HEK293 (cell line): ENCODE measurements around the gene ATXN7.

Experiments
- CTCF ChIA-PET: fragments of 350-600 bp; formaldehyde crosslinking; extraction: SDS; loops from one replicate; lab custom pipeline; 2021; ENCODE audit warnings: antibody characterized with exemption; lab: Yijun Ruan, JAX
- POLR2A ChIA-PET: fragments of 300-600 bp; formaldehyde crosslinking; extraction: SDS; loops from one replicate; lab custom pipeline; 2020; ENCODE audit warnings: antibody characterized with exemption, inconsistent platforms; lab: Yijun Ruan, JAX
- H3K27ac ChIP-seq: fragments of 200-500 bp; sonication (Bioruptor generic); 2 replicates; pipeline ENCODE4 v1.5.1; 2014; ENCODE audit warnings: low read depth, low read length, control low read depth, inconsistent platforms; ENCODE audit errors: extremely low read depth
- H3K36me3 ChIP-seq, 2 experiments: fragments of 200-500 bp in 1 of 2; sonication (Bioruptor generic) in 1 of 2; 1 replicate in 1 of 2; 2 replicates in 1 of 2; pipeline ENCODE4 v1.5.1; 2014 to 2017; ENCODE audit warnings: inconsistent platforms in 2 of 2, low read length in 2 of 2; ENCODE audit not compliant: control insufficient read depth in 2 of 2, insufficient read depth in 1 of 2
- H3K4me1 ChIP-seq: fragments of 200-500 bp; sonication (Bioruptor generic); 2 replicates; pipeline ENCODE4 v1.5.1; 2014; ENCODE audit warnings: mild to moderate bottlenecking, low read length, inconsistent platforms; ENCODE audit not compliant: control insufficient read depth, insufficient read depth
- H3K4me3 ChIP-seq: 2 replicates; pipeline ENCODE4 v1.5.1; 2011; ENCODE audit warnings: low read depth, mild to moderate bottlenecking, control low read depth, low read length, moderate library complexity
- H3K9me3 ChIP-seq: fragments of 200-500 bp; sonication (Bioruptor generic); 2 replicates; pipeline ENCODE4 v1.5.1; 2014; ENCODE audit warnings: low read depth, low read length, inconsistent platforms; ENCODE audit not compliant: control insufficient read depth, insufficient read depth
- ATF2 ChIP-seq: fragments of 450-650 bp; formaldehyde crosslinking; IDR thresholded peaks from 2 replicates; pipeline ENCODE4 v1.5.1; 2016; ENCODE audit warnings: missing biosample characterization, missing genetic modification characterization, low read depth
- EGR2 ChIP-seq: fragments of 450-650 bp; formaldehyde crosslinking; IDR thresholded peaks from 2 replicates; pipeline ENCODE4 v1.5.1; 2016; ENCODE audit warnings: low read depth, missing biosample characterization, missing genetic modification characterization
- KLF10 ChIP-seq: fragments of 450-650 bp; IDR thresholded peaks from 2 replicates; pipeline ENCODE4 v1.5.1; 2018; ENCODE audit warnings: missing biosample characterization, mild to moderate bottlenecking, missing genetic modification characterization
- PRDM1 ChIP-seq: fragments of 450-650 bp; formaldehyde crosslinking; IDR thresholded peaks from 2 replicates; pipeline ENCODE4; 2016; ENCODE audit warnings: missing biosample characterization, missing genetic modification characterization
- PRDM10 ChIP-seq: fragments of 450-650 bp; formaldehyde crosslinking; IDR thresholded peaks from 2 replicates; pipeline ENCODE4 v1.5.1; 2016; ENCODE audit warnings: missing biosample characterization, missing genetic modification characterization
- ZNF175 ChIP-seq: fragments of 450-650 bp; formaldehyde crosslinking; IDR thresholded peaks from 2 replicates; pipeline ENCODE4 v1.5.1; 2016; ENCODE audit warnings: missing biosample characterization, missing genetic modification characterization
- ZNF280C ChIP-seq: fragments of 450-650 bp; formaldehyde crosslinking; IDR thresholded peaks from 2 replicates; pipeline ENCODE4 v1.5.1; 2016; ENCODE audit warnings: missing biosample characterization, missing genetic modification characterization
- ZNF354C ChIP-seq: fragments of 450-650 bp; formaldehyde crosslinking; IDR thresholded peaks from 2 replicates; pipeline ENCODE4 v1.5.1; 2016; ENCODE audit warnings: missing biosample characterization, missing genetic modification characterization, low read depth, borderline replicate concordance
- ZNF416 ChIP-seq: fragments of 450-650 bp; formaldehyde crosslinking; IDR thresholded peaks from 2 replicates; pipeline ENCODE4 v1.5.1; 2016; ENCODE audit warnings: missing biosample characterization, missing genetic modification characterization
- ZNF561 ChIP-seq: fragments of 450-650 bp; IDR thresholded peaks from 2 replicates; pipeline ENCODE4 v1.5.1; 2018; ENCODE audit warnings: missing biosample characterization, missing genetic modification characterization, borderline replicate concordance
- ZNF791 ChIP-seq: fragments of 450-650 bp; formaldehyde crosslinking; IDR thresholded peaks from 2 replicates; pipeline ENCODE4 v1.5.1; 2016; ENCODE audit warnings: missing biosample characterization, missing genetic modification characterization
- TF ChIP-seq, protein P1 (sequence below): fragments of 450-650 bp; formaldehyde crosslinking; IDR thresholded peaks from 2 replicates; pipeline ENCODE4 v1.5.1; 2016; ENCODE audit warnings: missing biosample characterization, missing genetic modification characterization, borderline replicate concordance
- TF ChIP-seq, protein P2 (sequence below): fragments of 450-650 bp; formaldehyde crosslinking; IDR thresholded peaks from 2 replicates; pipeline ENCODE4 v1.5.1; 2017; ENCODE audit warnings: missing biosample characterization, missing genetic modification characterization
- TF ChIP-seq, protein P3 (sequence below): fragments of 450-650 bp; formaldehyde crosslinking; IDR thresholded peaks from 2 replicates; pipeline ENCODE4 v1.5.1; 2016; ENCODE audit warnings: missing biosample characterization, missing genetic modification characterization

ATXN7 gene

GRCh38 chr3:64016941-64017620, 153.4 kb downstream of the ATXN7 start (continued):
- no peak for TF ChIP-seq ATF2 (tag by site-specific recombination)
- no peak for TF ChIP-seq ZNF791 (tag by site-specific recombination)
- no peak for TF ChIP-seq PRDM1 (tag by site-specific recombination)
- TF ChIP-seq ZNF416 (tag by site-specific recombination): no peak
- no peak for TF ChIP-seq EGR2 (tag by site-specific recombination)
- TF ChIP-seq, protein P1, sequence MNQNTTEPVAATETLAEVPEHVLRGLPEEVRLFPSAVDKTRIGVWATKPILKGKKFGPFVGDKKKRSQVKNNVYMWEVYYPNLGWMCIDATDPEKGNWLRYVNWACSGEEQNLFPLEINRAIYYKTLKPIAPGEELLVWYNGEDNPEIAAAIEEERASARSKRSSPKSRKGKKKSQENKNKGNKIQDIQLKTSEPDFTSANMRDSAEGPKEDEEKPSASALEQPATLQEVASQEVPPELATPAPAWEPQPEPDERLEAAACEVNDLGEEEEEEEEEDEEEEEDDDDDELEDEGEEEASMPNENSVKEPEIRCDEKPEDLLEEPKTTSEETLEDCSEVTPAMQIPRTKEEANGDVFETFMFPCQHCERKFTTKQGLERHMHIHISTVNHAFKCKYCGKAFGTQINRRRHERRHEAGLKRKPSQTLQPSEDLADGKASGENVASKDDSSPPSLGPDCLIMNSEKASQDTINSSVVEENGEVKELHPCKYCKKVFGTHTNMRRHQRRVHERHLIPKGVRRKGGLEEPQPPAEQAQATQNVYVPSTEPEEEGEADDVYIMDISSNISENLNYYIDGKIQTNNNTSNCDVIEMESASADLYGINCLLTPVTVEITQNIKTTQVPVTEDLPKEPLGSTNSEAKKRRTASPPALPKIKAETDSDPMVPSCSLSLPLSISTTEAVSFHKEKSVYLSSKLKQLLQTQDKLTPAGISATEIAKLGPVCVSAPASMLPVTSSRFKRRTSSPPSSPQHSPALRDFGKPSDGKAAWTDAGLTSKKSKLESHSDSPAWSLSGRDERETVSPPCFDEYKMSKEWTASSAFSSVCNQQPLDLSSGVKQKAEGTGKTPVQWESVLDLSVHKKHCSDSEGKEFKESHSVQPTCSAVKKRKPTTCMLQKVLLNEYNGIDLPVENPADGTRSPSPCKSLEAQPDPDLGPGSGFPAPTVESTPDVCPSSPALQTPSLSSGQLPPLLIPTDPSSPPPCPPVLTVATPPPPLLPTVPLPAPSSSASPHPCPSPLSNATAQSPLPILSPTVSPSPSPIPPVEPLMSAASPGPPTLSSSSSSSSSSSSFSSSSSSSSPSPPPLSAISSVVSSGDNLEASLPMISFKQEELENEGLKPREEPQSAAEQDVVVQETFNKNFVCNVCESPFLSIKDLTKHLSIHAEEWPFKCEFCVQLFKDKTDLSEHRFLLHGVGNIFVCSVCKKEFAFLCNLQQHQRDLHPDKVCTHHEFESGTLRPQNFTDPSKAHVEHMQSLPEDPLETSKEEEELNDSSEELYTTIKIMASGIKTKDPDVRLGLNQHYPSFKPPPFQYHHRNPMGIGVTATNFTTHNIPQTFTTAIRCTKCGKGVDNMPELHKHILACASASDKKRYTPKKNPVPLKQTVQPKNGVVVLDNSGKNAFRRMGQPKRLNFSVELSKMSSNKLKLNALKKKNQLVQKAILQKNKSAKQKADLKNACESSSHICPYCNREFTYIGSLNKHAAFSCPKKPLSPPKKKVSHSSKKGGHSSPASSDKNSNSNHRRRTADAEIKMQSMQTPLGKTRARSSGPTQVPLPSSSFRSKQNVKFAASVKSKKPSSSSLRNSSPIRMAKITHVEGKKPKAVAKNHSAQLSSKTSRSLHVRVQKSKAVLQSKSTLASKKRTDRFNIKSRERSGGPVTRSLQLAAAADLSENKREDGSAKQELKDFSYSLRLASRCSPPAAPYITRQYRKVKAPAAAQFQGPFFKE (tag by site-specific recombination): no peak

GRCh38 chr3:64019271-64019670, 155.6 kb downstream of the ATXN7 start:
- ChIA-PET CTCF (interaction anchor here (0.6 to 1.1 kb wide), 4 partner anchors 26 to 465 kb away, joined by 3 to 4 read pairs (median 3); no protein-coding TSS in a partner anchor), POLR2A (no interaction called here)
- no peak overlapping the region for H3K4me3 ChIP-seq
- no peaks in the 10 kb centered on the region for H3K9me3 ChIP-seq
- H3K36me3 ChIP-seq: peaks cover 34 to 76% of the 10 kb centered on the region in 2 experiments
- TF ChIP-seq, protein P2, sequence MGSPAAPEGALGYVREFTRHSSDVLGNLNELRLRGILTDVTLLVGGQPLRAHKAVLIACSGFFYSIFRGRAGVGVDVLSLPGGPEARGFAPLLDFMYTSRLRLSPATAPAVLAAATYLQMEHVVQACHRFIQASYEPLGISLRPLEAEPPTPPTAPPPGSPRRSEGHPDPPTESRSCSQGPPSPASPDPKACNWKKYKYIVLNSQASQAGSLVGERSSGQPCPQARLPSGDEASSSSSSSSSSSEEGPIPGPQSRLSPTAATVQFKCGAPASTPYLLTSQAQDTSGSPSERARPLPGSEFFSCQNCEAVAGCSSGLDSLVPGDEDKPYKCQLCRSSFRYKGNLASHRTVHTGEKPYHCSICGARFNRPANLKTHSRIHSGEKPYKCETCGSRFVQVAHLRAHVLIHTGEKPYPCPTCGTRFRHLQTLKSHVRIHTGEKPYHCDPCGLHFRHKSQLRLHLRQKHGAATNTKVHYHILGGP (tag by site-specific recombination): no peak
- TF ChIP-seq KLF10 (tag by site-specific recombination): no peak
- no peak for TF ChIP-seq ZNF561 (tag by site-specific recombination)
- TF ChIP-seq, protein P3, sequence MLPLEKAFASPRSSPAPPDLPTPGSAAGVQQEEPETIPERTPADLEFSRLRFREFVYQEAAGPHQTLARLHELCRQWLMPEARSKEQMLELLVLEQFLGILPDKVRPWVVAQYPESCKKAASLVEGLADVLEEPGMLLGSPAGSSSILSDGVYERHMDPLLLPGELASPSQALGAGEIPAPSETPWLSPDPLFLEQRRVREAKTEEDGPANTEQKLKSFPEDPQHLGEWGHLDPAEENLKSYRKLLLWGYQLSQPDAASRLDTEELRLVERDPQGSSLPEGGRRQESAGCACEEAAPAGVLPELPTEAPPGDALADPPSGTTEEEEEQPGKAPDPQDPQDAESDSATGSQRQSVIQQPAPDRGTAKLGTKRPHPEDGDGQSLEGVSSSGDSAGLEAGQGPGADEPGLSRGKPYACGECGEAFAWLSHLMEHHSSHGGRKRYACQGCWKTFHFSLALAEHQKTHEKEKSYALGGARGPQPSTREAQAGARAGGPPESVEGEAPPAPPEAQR: no peak
- no peak for TF ChIP-seq ZNF175
- TF ChIP-seq PRDM10 (tag by site-specific recombination): no peak
- TF ChIP-seq ZNF280C (tag by site-specific recombination): no peak
- no peak for TF ChIP-seq ZNF354C (tag by site-specific recombination)
- peaks cover 2% of the 10 kb centered on the region; the same call in 1 of the 2 replicates for H3K4me1 ChIP-seq
- H3K27ac ChIP-seq: no peak overlapping the region
